Lower leg skin (tissue), 4 donors: Measurements from ENCODE around the gene EIF4B. TPM values are rescaled to one million over a fixed set of nuclear protein-coding genes. Genes with fewer than 3 reads are reported as not detected.

Experiments
- DNase-seq, 2 donors: peaks; one replicate each; pipeline ENCODE4 v3.0.0-alpha.2; 2019; ENCODE audit warnings: low spot score in 2 of 2
- H3K4me3 ChIP-seq: fragments of 200-600 bp; sonication (generic); 2 replicates; pipeline ENCODE4 v1.5.1; 2017; ENCODE audit warnings: mild to moderate bottlenecking, low read depth; ENCODE audit not compliant: poor library complexity, severe bottlenecking
- POLR2A ChIP-seq, 2 donors: fragments of 450-650 bp; IDR thresholded peaks; one replicate each; pipeline ENCODE4 v1.6.1; 2016 to 2017; ENCODE audit warnings: antibody characterized with exemption in 2 of 2, mild to moderate bottlenecking in 1 of 2, moderate library complexity in 1 of 2
- WGBS, 2 donors: methylation state at CpG; one replicate each; pipeline ENCODE4 v1.1.5; 2018; 5-methylcytosine and 5-hydroxymethylcytosine counted together
- intact Hi-C: fragments of 100-400 bp; cut with DNase I; formaldehyde crosslinking; loops from one replicate; pipeline ENCODE4 v1.15.0; 2023; ENCODE audit warnings: low total_unique reads
- total RNA-seq, 4 donors: library from RNA; depleted of rRNA; stranded (reverse); fragments of >200 nt; gene quantifications; one replicate each; pipeline ENCODE4 v1.1.0, GENCODE V29; 2016
- TF ChIP-seq, protein P1 (sequence below), 3 donors: fragments of 450-650 bp; IDR thresholded peaks; one replicate each; pipeline ENCODE4 v1.5.1; 2016; ENCODE audit warnings: antibody characterized with exemption in 3 of 3, mild to moderate bottlenecking in 3 of 3, moderate library complexity in 2 of 3

Gene EIF4B
- total RNA-seq, 4 donors from 2014 or later: 499 to 623 (median 546) TPM

DNA sequence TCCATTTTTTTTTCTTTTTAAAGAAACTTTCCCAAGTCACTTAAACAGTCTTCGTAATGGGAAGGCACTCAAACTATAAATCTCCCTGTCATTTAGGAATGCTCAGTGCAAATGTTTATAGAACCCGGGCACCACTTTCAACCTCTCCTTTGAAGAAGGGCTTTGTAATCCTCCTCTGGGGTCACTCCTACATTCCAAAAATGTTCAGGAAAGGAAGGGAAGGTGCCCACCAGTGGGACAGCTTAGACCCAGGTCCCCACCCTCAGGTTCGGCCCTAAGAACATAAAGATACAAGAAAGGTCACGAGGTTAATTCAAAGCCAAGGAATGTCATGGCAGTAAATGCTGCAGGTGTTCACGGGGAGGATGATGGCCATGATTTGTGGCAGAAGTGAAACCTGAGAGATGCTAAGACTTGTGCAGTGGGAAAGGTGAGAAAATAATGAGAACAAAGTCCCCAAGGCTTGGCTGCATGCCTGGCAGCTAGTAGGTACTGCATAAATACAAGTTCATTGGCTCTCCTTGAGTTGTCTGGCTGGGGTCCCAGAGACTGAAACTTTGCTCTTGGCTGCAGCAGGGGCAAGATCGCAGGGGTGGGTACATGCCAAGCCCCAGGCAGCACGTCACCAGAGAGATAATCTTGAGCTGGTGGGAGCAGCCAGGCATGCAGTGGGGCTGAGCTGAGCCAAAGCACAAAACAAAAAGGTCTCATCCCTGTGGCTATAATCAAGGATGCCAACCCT is 36.3 kb upstream of the EIF4B start:
- H3K4me3 ChIP-seq: no peak overlapping the region
- WGBS, 2 donors: 38 to 48% methylated on average over 7 of the region's 7 CpGs
- intact Hi-C loops: no loop called here
- TF ChIP-seq, protein P1, sequence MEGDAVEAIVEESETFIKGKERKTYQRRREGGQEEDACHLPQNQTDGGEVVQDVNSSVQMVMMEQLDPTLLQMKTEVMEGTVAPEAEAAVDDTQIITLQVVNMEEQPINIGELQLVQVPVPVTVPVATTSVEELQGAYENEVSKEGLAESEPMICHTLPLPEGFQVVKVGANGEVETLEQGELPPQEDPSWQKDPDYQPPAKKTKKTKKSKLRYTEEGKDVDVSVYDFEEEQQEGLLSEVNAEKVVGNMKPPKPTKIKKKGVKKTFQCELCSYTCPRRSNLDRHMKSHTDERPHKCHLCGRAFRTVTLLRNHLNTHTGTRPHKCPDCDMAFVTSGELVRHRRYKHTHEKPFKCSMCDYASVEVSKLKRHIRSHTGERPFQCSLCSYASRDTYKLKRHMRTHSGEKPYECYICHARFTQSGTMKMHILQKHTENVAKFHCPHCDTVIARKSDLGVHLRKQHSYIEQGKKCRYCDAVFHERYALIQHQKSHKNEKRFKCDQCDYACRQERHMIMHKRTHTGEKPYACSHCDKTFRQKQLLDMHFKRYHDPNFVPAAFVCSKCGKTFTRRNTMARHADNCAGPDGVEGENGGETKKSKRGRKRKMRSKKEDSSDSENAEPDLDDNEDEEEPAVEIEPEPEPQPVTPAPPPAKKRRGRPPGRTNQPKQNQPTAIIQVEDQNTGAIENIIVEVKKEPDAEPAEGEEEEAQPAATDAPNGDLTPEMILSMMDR (IDR thresholded peaks at IDR 0.05): no peak
- no peak for TF ChIP-seq POLR2A (IDR thresholded peaks at IDR 0.05)
- DNase-seq: no peak

DNA sequence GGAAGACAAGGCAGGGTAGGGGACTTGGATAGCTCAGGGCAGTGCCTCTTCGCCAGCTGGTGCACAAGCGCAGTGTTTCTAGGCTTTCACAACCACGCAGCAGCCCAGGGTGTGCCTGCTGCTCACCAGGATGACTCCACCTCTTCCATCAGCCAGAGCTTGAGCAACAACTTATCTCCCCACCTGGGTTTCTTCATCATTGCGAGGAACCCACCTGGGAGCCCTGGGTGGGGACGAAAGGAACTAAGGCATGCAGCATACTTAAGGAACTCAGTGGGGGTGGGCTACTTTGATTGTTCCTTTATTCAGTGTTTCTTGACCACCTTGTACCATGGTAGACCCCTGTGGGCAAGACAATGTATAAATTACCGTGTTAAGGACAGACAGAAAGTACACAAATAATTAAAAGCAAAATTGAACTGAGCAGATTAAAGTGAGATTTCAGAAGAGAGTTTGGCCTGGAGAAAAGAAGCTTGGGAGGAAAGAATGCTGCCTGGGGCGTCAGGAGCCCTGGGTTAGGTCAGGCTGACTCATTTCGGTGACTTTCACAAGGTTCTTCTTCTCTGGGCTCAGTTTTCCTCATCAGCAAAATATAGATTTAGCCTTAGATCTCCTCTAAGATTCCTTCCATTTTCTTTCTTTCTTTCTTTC is 34.5 kb upstream of the EIF4B start:
- intact Hi-C loops: no loop called here
- TF ChIP-seq, protein P1 (IDR thresholded peaks at IDR 0.05): no peak
- TF ChIP-seq POLR2A (IDR thresholded peaks at IDR 0.05): no peak
- no peak for DNase-seq
- no peak overlapping the region for H3K4me3 ChIP-seq
- WGBS, 2 donors: 52 to 64% methylated on average over 8 of the region's 8 CpGs

DNA sequence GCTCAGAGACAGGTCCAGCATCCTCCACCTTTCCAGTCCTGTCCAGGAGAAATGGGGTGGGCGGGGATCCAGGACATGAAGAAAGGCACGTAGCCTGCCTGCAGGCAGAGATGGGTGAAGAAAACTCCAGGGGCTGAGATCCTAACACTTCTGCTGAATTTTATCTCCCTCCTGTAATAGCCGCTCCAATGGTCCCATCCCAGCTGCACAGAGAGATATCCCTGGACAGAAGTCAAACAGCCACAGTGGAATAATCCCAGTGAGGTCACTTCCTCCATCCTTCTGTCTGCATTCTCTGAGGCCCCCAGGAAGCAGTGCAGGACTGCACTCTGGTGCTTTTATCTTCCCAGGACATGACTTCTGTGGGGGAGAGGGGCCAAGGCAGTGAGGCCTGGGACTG is 31.1 kb upstream of the EIF4B start:
- intact Hi-C loops: no loop called here

DNA sequence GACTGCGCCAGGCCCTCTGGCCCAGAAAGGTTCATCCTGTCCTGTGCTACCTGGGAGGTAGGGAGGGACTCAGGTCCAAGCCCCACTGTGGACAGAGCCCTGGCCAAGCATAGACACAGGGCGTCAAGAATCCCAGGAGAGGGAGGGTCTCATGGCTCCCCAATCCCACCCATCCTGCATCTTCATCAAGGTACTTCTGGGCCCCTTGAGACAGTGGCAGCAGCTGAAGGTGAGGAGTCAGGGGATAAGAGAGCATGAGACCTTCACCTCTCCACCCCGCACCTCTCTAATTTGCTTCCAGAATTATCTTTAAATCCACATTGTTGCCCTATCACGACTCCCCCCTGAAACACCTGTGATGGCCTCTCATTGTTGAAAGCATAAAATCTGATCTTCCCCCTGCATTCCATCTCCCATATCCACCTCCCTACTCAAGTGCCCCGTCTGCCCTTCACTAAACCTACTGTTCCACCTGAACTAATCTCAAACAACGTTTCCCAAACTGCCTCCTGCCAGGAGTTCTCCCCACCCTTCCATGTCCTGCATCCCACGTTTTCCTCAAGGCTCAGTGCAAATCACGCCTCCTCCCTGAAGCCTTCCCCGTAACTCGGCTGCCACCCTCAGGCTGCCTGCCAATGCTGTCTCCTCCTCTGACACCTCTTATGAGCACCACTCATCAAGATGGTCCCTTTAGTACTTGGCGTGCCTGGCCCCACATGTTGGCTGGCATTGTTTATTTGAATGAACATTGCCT is 30.3 kb upstream of the EIF4B start:
- DNase-seq: no peak
- H3K4me3 ChIP-seq: no peak overlapping the region
- WGBS, 2 donors: 59% methylated on average over 11 of the region's 11 CpGs
- TF ChIP-seq, protein P1 (IDR thresholded peaks at IDR 0.05): no peak
- no peak for TF ChIP-seq POLR2A (IDR thresholded peaks at IDR 0.05)
- intact Hi-C loops: no loop called here

More for the DNA sequence above, 31.1 kb upstream of the EIF4B start:
- WGBS, 2 donors: 77 to 84% methylated on average over 3 of the region's 3 CpGs
- no peak overlapping the region for H3K4me3 ChIP-seq
- TF ChIP-seq, protein P1 (IDR thresholded peaks at IDR 0.05): no peak
- TF ChIP-seq POLR2A (IDR thresholded peaks at IDR 0.05): no peak
- no peak for DNase-seq

DNA sequence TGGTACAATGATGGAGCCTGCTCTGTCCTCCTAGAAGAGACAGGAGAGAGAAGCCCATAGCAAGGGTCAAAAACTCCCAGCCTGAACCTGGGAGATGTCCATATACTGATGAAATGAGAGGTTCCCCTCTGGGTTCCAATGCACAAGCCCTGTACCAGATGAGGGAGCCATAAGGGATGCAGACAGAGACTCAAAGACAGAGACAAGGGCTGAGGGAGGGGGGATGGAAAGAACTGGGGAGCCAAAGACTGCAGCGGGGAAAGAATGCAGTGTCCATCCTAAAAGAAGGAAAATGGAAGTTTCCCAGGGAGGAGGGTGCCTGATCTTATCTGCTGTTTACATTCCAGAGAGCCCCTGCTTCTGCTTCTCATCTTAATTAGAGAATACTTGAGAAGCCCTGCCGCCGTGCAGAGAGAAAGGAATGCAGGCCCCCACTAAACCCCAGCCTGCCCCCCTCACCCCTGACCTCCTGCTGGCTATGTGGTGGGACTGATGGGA is 29.6 kb upstream of the EIF4B start:
- no peak overlapping the region for H3K4me3 ChIP-seq
- WGBS, 2 donors: 35 to 48% methylated on average over 3 of the region's 3 CpGs
- TF ChIP-seq, protein P1 (IDR thresholded peaks at IDR 0.05): no peak
- TF ChIP-seq POLR2A (IDR thresholded peaks at IDR 0.05): no peak
- intact Hi-C loops: no loop called here
- DNase-seq: no peak
